CD4-positive, alpha-beta memory T cell (primary cell): ENCODE results near the gene SLC12A5. TPM values are rescaled to one million over a fixed set of nuclear protein-coding genes. Genes with fewer than 3 reads are reported as not detected.
A peak's percentile ranks its signal among the peaks of the same experiment; 100 is the strongest.
"Not testable (repeated sequence)": the region's sequence is repeated elsewhere in the genome, so short reads cannot be mapped to it uniquely, and the experiment has no call there.

Experiments
- CTCF ChIA-PET: fragments of 350-600 bp; sonication (Branson Sonifier 250); formaldehyde crosslinking; loops from one replicate; lab custom pipeline; 2021; ENCODE audit warnings: inconsistent platforms; ENCODE audit not compliant: partially characterized antibody; lab: Charles Lee
- POLR2A ChIA-PET: fragments of 350-600 bp; sonication (Branson Sonifier 250); formaldehyde crosslinking; loops from one replicate; lab custom pipeline; 2021; ENCODE audit not compliant: partially characterized antibody; lab: Charles Lee
- DNase-seq, 5 donors: peaks; one replicate each; pipeline versions ENCODE4 v3.0.0 to v3.0.0-alpha.2; 2020 to 2022; ENCODE audit warnings: mixed read lengths in 1 of 5
- H3K27ac ChIP-seq: one replicate; pipeline ENCODE4 v1.7.0; 2013; ENCODE audit warnings: low read depth, low read length
- H3K27me3 ChIP-seq: 2 replicates; pipeline ENCODE4 v1.7.0; 2013; ENCODE audit warnings: mild to moderate bottlenecking, low read length, moderate library complexity; ENCODE audit not compliant: insufficient read depth
- H3K36me3 ChIP-seq: 2 replicates; pipeline ENCODE4 v1.7.0; 2013; ENCODE audit warnings: mild to moderate bottlenecking, low read length, moderate library complexity; ENCODE audit not compliant: insufficient read depth
- H3K4me1 ChIP-seq: 2 replicates; pipeline ENCODE4 v1.7.0; 2013; ENCODE audit warnings: mild to moderate bottlenecking, low read length, moderate library complexity; ENCODE audit not compliant: insufficient read depth
- H3K4me3 ChIP-seq, 2 donors: one replicate each; pipeline ENCODE4 v1.7.0; 2013; ENCODE audit warnings: low read length in 2 of 2, mild to moderate bottlenecking in 1 of 2
- H3K9me3 ChIP-seq, 2 donors: one replicate each; pipeline ENCODE4 v1.7.0; 2013; ENCODE audit warnings: low read length in 2 of 2, control low read depth in 1 of 2; ENCODE audit not compliant: control insufficient read depth in 1 of 2
- H3K27ac Mint-ChIP-seq, 7 donors: one replicate each; pipeline ENCODE4 v1.8.0; 2020 to 2021; ENCODE audit warnings: mixed read lengths in 7 of 7, mild to moderate bottlenecking in 6 of 7, inconsistent platforms in 3 of 7, moderate library complexity in 3 of 7
- H3K27me3 Mint-ChIP-seq, 2 donors: one replicate each; pipeline ENCODE4 v1.8.0; 2020 to 2021; ENCODE audit warnings: mixed read lengths in 2 of 2
- H3K36me3 Mint-ChIP-seq, 2 donors: one replicate each; pipeline ENCODE4 v1.8.0; 2020 to 2021; ENCODE audit warnings: mixed read lengths in 2 of 2, inconsistent platforms in 1 of 2, mild to moderate bottlenecking in 1 of 2
- H3K4me1 Mint-ChIP-seq, 4 donors: one replicate each; pipeline ENCODE4 v1.8.0; 2020 to 2021; ENCODE audit warnings: mixed read lengths in 4 of 4, mild to moderate bottlenecking in 1 of 4
- H3K4me3 Mint-ChIP-seq, 8 donors: one replicate each; pipeline ENCODE4 v1.8.0; 2020 to 2021; ENCODE audit warnings: mixed read lengths in 8 of 8, mild to moderate bottlenecking in 7 of 8, moderate library complexity in 6 of 8, inconsistent platforms in 3 of 8
- H3K9me3 Mint-ChIP-seq, 8 donors: one replicate each; pipeline ENCODE4 v1.8.0; 2020 to 2021; ENCODE audit warnings: mixed read lengths in 8 of 8, mild to moderate bottlenecking in 5 of 8, inconsistent platforms in 3 of 8, moderate library complexity in 1 of 8
- intact Hi-C: fragments of 100-400 bp; cut with micrococcal nuclease; formaldehyde crosslinking; loops from one replicate; pipeline ENCODE4 v1.15.1; 2023
- polyA plus RNA-seq, 2 donors: library from polyadenylated mRNA; unstranded; fragments of 300-500 nt; fragmentation: Illumina TruSeq; gene quantifications; one replicate each; pipeline ENCODE4 v1.2.3, GENCODE V29; 2021
- total RNA-seq, 2 experiments: library from RNA; stranded (reverse); gene quantifications; one replicate each; pipeline ENCODE4 v1.2.3, GENCODE V29; 2021

The SLC12A5 gene
- total and polyA plus RNA-seq, 4 experiments from 2014 or later, result not detected

DNA sequence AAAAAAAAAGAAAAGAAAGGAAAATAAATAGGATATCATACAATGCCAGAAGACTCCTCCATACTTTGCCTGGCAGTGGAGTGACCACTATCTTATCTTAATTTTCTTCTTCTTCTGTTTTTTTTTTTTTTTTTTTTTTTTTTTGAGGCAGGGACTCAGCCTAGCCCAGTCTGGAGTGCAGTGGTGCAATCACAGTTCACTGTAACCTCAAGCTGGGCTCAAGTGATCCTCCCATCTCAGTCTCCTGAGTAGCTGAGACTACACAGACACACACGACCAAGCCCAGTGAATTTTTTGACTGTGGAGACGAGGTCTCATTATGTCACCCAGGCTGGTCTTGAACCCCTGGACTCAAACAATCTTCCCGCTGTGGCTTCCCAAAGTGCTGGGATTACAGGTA is 37.4 kb upstream of the SLC12A5 start:
- Histone ChIP-seq H3K36me3 (no peaks in the 10 kb centered on the region), H3K27ac (no peak overlapping the region), H3K4me3 (no peak overlapping the region), H3K9me3 (no peaks in the 10 kb centered on the region), H3K27me3 (no peaks in the 10 kb centered on the region), H3K4me1 (peaks cover 11% of the 10 kb centered on the region)
- CTCF ChIA-PET, result interaction anchor here (0.7 kb wide), 1 partner anchor 47 kb away, joined by 3 read pairs; no protein-coding TSS in a partner anchor
- no peak for DNase-seq
- H3K4me1 Mint-ChIP-seq, result peaks cover 5 to 22% (median 7%) of the 10 kb centered on the region in 4 donors
- POLR2A ChIA-PET, result no interaction called here
- H3K36me3 Mint-ChIP-seq, result no peaks in the 10 kb centered on the region
- no peak overlapping the region for H3K4me3 Mint-ChIP-seq
- H3K9me3 Mint-ChIP-seq, result peaks cover 0 to 2% (median 0%) of the 10 kb centered on the region in 8 donors
- H3K27ac Mint-ChIP-seq, result no peak overlapping the region
- intact Hi-C loops, result no loop called here
- H3K27me3 Mint-ChIP-seq, result no peaks in the 10 kb centered on the region

DNA sequence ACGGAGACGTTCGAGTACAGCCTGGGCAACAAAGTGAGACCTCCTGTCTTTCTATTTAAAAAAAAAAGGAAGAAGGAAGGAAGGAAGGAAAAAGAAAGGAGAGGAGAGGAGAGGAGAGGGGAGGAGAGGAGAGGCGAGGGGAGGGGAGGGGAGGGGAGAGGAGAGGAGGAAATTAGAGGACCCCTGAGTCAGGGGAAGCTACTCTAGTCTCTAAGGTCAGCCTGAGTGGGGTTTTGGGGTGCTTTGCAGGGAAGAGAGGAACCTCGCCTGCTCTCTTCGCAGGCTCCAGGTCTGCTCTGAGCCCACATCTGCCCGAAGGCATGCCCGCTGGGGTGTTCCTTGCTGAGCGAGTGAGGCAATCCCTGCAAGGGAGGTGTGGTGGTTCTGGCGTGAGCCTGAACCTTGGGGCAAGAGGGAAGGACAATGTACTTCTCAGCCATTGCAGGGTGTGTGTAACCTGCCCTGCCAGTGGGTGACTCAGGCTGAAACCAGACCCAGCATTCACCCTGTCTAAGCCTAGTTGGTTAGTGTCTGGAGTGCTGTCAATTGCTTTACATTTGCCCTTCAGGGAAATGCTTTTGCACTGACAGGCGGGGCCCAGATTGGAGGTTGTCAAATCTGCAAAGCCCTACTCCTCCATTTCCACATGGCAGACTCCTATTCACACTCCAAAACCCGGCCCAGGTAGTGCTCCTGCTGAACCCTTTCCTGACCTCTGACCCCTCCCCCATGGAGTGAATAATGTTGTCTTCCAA is 35.6 kb upstream of the SLC12A5 start:
- H3K9me3 Mint-ChIP-seq, result peaks cover 0 to 2% (median 0%) of the 10 kb centered on the region in 8 donors
- H3K27ac Mint-ChIP-seq, result peak overlapping the region in 1 of 7 donors; percentile 30
- H3K4me1 Mint-ChIP-seq, result peaks cover 15 to 35% (median 23%) of the 10 kb centered on the region in 4 donors
- intact Hi-C loops, result no loop called here
- Histone ChIP-seq H3K9me3 (no peaks in the 10 kb centered on the region), H3K36me3 (no peaks in the 10 kb centered on the region), H3K27ac (no peak overlapping the region), H3K4me1 (peaks cover 23% of the 10 kb centered on the region), H3K4me3 (no peak overlapping the region), H3K27me3 (no peaks in the 10 kb centered on the region)
- H3K36me3 Mint-ChIP-seq, result no peaks in the 10 kb centered on the region
- no peaks in the 10 kb centered on the region for H3K27me3 Mint-ChIP-seq
- ChIA-PET POLR2A (no interaction called here), CTCF (no interaction called here)
- DNase-seq, result no peak
- H3K4me3 Mint-ChIP-seq, result no peak overlapping the region

DNA sequence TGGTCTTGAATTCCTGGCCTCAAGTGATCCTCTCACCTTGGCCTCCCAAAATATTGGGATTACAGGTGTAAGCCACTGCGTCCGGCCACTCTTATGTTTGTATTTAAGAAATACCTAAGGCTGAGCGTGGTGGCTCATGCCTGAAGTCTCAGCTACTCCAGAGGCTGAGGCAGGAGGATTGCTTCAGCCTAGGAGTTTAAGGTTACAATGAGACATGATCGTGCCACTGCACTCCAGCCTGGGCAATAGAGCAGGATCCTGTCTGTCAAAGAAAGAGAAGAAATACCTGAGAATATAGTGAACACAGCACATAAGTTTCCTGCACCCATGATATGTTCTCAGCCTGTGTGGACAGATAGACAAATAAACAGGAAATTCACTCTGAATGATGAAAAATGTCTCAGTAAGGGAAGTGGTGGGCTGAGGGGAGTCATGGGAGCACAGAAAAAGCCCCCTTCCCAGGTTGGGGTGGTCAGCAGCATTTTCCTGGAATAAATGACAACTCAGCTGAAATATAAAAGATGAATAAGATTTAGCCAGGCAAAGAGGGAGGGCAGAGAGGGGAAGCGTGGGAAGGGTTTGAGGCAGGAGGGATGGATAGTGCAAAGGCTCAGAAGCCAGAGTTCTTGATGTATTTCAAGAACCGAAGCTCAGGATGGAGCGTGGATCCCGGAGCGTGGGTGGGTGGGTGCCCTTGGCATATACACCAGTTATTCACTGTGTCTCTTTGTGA is 34.1 kb upstream of the SLC12A5 start:
- Histone ChIP-seq H3K36me3 (no peaks in the 10 kb centered on the region), H3K4me3 (no peak overlapping the region), H3K4me1 (peaks cover 39% of the 10 kb centered on the region), H3K27me3 (no peaks in the 10 kb centered on the region), H3K27ac (no peak overlapping the region), H3K9me3 (no peaks in the 10 kb centered on the region)
- Mint-ChIP-seq H3K27ac (peak overlapping the region in 1 of 7 donors; percentile 28), H3K4me3 (no peak overlapping the region), H3K9me3 (peaks cover 0 to 2% (median 0%) of the 10 kb centered on the region in 8 donors), H3K27me3 (no peaks in the 10 kb centered on the region), H3K36me3 (no peaks in the 10 kb centered on the region), H3K4me1 (peaks cover 26 to 51% (median 38%) of the 10 kb centered on the region in 4 donors)
- CTCF ChIA-PET, result interaction anchor here (0.9 to 1.6 kb wide), 3 partner anchors 18 to 25 kb away, joined by 4 to 8 read pairs (median 4); no protein-coding TSS in a partner anchor
- POLR2A ChIA-PET, result interaction anchor here (1.4 kb wide), 1 partner anchor 10 kb away, joined by 3 read pairs; no protein-coding TSS in a partner anchor
- intact Hi-C loops, result no loop called here
- DNase-seq, result no peak

DNA sequence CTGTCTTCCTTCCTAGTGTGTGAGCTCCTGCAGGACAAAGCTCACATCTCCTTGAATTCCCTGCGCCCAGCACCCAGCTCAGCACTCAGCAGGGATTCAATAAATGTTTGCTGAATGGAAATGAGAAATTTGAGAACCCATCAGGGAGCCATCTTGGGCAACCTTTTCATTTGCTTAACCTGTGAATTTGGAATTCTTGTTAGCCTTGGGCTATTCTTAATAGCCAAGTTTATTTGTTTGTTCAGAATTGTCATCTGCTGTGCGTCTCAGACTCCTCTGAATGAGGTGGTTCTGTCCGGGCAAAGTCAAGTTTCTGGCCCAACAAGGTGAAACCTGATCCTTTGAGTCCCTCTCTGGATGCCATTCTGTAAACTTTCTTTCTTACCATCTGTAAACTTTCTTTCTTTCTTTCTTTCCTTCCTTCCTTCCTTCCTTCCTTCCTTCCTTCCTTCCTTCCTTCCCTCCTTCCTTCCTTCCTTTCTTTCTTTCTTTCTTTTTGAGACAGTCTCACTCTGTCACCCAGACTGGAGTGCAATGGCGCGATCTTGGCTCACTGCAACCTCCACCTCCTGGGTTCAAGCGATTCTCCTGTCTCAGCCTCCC is 33.4 kb upstream of the SLC12A5 start:
- H3K27me3 Mint-ChIP-seq, H3K4me3 ChIP-seq, H3K9me3 ChIP-seq, H3K36me3 Mint-ChIP-seq, H3K27me3 ChIP-seq, H3K36me3 ChIP-seq, DNase-seq, intact Hi-C loops, H3K27ac ChIP-seq, H3K9me3 Mint-ChIP-seq: not testable (repeated sequence)
- POLR2A ChIA-PET, result interaction anchor here (1.4 kb wide), 1 partner anchor 9 kb away, joined by 3 read pairs; no protein-coding TSS in a partner anchor
- peaks cover 31 to 58% (median 44%) of the 10 kb centered on the region in 4 donors for H3K4me1 Mint-ChIP-seq
- H3K4me3 Mint-ChIP-seq, result peak overlapping the region in 1 of 8 donors; percentile 9
- peaks cover 45% of the 10 kb centered on the region for H3K4me1 ChIP-seq
- peak overlapping the region in 1 of 7 donors; percentile 78 for H3K27ac Mint-ChIP-seq
- CTCF ChIA-PET, result interaction anchor here (0.9 to 1.6 kb wide), 3 partner anchors 17 to 26 kb away, joined by 4 to 8 read pairs (median 4); no protein-coding TSS in a partner anchor

DNA sequence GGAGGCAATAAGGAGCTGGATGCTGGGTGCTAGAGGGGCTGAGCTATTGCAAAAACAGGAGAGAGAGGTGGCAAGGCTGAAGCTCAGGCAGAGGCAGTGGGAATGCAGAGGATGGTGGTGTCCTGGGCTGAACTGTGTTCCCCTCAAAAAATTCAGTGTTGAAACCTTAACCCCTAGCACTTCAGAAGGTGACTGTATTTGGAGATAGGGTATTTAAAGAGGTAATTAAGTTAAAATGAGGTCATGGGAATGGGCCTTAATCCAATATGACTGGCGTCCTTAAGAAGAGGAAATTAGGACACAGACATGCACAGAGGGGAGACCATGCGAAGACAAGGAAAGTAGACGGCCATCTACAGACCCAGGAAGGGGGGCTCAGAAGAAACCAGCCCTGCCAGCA is 31.8 kb upstream of the SLC12A5 start:
- H3K27ac Mint-ChIP-seq, result peak overlapping the region in 4 of 7 donors; percentile 1 to 62 (median 43)
- DNase-seq, result no peak
- no peaks in the 10 kb centered on the region for H3K36me3 ChIP-seq
- ChIA-PET CTCF (interaction anchor here (1.0 to 6.4 kb wide), 4 partner anchors 8 to 175 kb away, joined by 3 to 47 read pairs (median 24); no protein-coding TSS in a partner anchor), POLR2A (no interaction called here)
- H3K4me3 ChIP-seq, result no peak overlapping the region
- H3K9me3 Mint-ChIP-seq, result peaks cover 0 to 2% (median 0%) of the 10 kb centered on the region in 8 donors
- H3K4me1 ChIP-seq, result peaks cover 61% of the 10 kb centered on the region
- H3K27me3 ChIP-seq, result no peaks in the 10 kb centered on the region
- H3K4me3 Mint-ChIP-seq, result peak overlapping the region in 1 of 8 donors; percentile 55
- H3K9me3 ChIP-seq, result no peaks in the 10 kb centered on the region
- H3K4me1 Mint-ChIP-seq, result peaks cover 36 to 72% (median 56%) of the 10 kb centered on the region in 4 donors
- H3K36me3 Mint-ChIP-seq, result no peaks in the 10 kb centered on the region
- H3K27ac ChIP-seq, result no peak overlapping the region
- intact Hi-C loops, result no loop called here
- no peaks in the 10 kb centered on the region for H3K27me3 Mint-ChIP-seq

DNA sequence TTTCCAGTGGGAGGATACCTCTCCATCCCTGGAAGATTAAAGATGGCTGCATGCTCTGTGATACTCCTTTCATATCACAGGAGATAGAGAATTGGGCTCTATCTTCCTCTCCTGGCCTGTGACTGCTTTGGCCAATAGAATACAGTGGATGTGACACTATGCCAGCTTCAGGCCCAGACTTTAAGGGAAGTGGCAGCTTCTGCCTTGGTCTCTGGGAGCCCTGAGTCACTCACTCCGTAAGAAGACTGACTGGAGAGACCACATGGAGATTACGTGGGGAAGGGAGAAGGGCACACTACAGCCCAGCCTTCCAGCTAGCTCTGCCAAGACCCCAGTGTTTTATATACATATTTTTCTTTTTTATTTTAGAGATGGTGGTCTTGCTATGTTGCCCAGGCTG is 30.7 kb upstream of the SLC12A5 start:
- Mint-ChIP-seq H3K9me3 (peaks cover 0 to 2% (median 0%) of the 10 kb centered on the region in 8 donors), H3K4me1 (peaks cover 38 to 79% (median 57%) of the 10 kb centered on the region in 4 donors), H3K27me3 (no peaks in the 10 kb centered on the region), H3K36me3 (no peaks in the 10 kb centered on the region), H3K27ac (peak overlapping the region in 4 of 7 donors; percentile 0 to 86 (median 42)), H3K4me3 (peak overlapping the region in 6 of 8 donors; percentile 4 to 92 (median 46))
- intact Hi-C loops, result no loop called here
- Histone ChIP-seq H3K36me3 (no peaks in the 10 kb centered on the region), H3K9me3 (no peaks in the 10 kb centered on the region), H3K27me3 (no peaks in the 10 kb centered on the region), H3K27ac (no peak overlapping the region), H3K4me1 (peaks cover 61% of the 10 kb centered on the region), H3K4me3 (no peak overlapping the region)
- CTCF ChIA-PET, result interaction anchor here (5.4 to 6.4 kb wide), 2 partner anchors 11 to 15 kb away, joined by 44 to 47 read pairs; no protein-coding TSS in a partner anchor
- DNase-seq, result no peak
- POLR2A ChIA-PET, result no interaction called here
